ENCODE results near the gene IGSF6.
"Not testable (repeated sequence)": the region's sequence is repeated elsewhere in the genome, so short reads cannot be mapped to it uniquely, and the experiment has no call there.

The IGSF6 gene

GRCh38 chr16:21611556-21612384, 40.6 kb downstream of the IGSF6 start:
- peak; percentile 24 for DNase-seq
- in situ Hi-C loops (cut with MboI; ENCODE audit: low pct_unique_long_range_greater_than_20kb, low sequenced_read_pairs), result no loop called here

DNA sequence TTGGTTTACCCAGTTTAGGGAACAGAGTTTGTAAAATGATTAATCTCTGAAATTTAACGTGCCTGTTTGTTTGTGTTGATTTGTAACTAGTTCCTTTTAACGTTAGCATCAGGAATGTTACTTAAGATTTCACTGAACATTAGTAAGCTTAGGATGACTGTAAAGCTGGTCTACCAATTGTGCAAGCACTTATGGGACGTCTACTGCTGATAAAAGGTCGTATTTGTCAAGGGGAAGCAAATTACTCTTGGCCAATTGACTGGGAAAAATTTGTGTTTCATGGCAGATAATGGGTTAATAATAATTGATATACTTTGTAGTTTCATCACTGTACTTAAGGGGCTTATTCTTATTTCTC, 41.2 kb downstream of the IGSF6 start:
- no peak for DNase-seq
- in situ Hi-C loops (cut with MboI; ENCODE audit: low pct_unique_long_range_greater_than_20kb, low sequenced_read_pairs), result no loop called here

GRCh38 chr16:21610766-21611165, 41.6 kb downstream of the IGSF6 start:
- no peak for DNase-seq
- in situ Hi-C loops (cut with MboI; ENCODE audit: low pct_unique_long_range_greater_than_20kb, low sequenced_read_pairs), result no loop called here

GRCh38 chr16:21610006-21610544, 42.3 kb downstream of the IGSF6 start:
- in situ Hi-C loops (cut with MboI; ENCODE audit: low pct_unique_long_range_greater_than_20kb, low sequenced_read_pairs), result no loop called here
- no peak for DNase-seq

DNA sequence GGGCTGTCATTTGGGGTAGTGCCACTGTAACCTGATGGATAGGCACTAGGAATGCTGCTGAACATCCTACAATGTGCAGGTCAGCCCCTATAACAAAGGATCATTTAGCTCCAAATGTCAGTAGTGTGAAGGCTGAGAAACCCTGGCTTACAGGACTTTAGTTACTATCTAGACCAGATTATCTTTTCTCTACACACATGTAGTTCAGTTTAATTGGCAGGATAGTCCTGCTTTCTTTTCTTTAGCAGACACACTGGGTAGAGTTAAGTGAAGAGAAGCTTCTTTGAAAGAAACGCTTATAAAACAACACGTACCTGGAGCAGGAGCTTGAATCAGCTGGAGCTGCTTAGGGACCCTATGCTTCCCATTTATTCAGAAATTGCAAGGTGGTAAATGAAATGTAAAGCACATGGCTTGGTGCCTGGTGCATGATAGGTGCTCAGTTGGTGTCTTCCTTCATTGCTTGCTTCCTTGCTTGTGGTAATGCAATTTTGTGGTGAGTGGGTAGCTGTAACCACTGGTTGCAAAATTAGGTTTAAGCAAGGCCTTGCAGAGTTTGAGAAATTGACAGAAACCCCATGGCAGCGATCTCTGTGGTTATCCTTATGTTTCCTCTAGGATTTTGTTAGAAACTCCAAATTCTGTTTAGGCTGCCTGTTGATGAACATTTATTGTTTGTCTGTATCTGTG, 43.6 kb downstream of the IGSF6 start:
- in situ Hi-C loops (cut with MboI; ENCODE audit: low pct_unique_long_range_greater_than_20kb, low sequenced_read_pairs), result no loop called here
- peak; percentile 87 for DNase-seq

DNA sequence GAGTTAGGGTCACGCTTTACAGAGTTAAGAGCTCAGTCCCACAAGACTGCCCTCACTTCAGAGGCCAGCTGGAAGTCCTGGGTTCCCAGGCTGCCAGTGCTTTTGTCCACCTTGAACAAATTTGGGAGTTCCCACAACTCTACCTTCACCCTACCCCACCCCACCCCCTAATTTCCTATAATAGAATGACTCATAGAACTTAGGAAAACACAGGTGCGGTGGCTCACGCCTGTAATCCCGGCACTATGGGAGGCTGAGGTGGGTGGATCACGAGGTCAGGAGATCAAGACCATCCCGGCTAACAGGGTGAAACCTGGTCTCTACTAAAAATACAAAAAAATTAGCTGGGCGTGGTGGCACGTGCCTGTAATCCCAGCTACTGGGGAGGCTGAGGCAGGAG, 46.6 kb downstream of the IGSF6 start:
- in situ Hi-C loops (cut with MboI; ENCODE audit: low pct_unique_long_range_greater_than_20kb, low sequenced_read_pairs); DNase-seq: not testable (repeated sequence)

GRCh38 chr16:21603928-21604327, 48.5 kb downstream of the IGSF6 start:
- in situ Hi-C loops (cut with MboI; ENCODE audit: low pct_unique_long_range_greater_than_20kb, low sequenced_read_pairs), result no loop called here
- no peak for DNase-seq

DNA sequence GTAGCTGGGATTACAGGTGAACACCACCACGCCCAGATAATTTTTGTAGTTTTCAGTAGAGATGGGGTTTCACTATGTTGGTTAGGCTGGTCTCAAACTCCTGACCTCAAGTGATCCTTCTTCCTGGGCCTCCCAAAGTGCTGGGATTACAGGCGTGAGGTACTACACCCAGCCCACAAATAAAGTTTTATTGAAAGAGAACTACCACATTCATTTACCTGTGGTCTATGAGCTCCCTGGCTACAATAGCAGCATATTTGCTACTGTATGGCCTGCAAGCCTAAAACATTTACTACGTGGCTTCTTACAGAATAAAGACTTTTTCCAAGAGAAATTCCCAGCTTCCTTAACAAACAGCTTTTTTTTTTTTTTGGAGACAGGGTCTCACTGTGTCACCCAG, 49.6 kb downstream of the IGSF6 start:
- DNase-seq, result no peak
- in situ Hi-C loops (cut with MboI; ENCODE audit: low pct_unique_long_range_greater_than_20kb, low sequenced_read_pairs), result no loop called here

DNA sequence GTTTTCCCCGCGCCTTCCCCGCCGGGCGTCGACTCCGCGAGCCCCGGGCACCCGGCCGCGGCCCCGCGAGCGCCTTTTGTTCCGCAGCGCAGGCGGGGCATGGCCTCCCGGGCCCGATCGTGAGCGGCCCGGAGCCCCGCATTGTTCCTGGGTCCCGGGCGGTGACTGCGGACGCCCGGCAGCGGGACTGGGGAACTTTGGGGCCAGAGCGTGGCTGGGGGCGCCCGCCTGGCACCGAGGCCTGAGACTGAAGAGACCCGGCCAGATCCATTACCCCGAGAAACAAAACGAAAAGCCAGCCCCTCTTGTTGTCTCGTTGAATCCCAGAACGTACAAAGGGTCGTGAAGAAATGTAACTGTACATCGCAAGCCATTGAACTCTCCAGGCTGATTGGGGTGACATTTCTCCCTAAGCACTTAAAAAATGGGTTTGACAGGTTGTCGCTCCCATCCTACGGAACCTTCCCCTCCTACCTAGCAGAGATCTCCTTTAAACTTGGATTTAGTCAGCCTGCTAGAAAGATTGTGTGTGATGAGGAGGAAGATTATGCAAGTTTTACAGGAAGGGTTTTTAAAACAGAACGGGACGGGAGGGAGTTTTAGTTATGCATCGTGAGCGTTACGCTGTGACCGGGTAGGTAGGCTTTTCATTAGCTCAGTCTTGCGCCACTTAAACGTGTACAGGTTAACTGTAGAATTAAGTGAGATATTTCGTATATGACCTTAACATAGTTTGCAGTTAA, 52.2 kb downstream of the IGSF6 start:
- DNase-seq, result peak; percentile 49
- in situ Hi-C loops (cut with MboI; ENCODE audit: low pct_unique_long_range_greater_than_20kb, low sequenced_read_pairs), result no loop called here

DNA sequence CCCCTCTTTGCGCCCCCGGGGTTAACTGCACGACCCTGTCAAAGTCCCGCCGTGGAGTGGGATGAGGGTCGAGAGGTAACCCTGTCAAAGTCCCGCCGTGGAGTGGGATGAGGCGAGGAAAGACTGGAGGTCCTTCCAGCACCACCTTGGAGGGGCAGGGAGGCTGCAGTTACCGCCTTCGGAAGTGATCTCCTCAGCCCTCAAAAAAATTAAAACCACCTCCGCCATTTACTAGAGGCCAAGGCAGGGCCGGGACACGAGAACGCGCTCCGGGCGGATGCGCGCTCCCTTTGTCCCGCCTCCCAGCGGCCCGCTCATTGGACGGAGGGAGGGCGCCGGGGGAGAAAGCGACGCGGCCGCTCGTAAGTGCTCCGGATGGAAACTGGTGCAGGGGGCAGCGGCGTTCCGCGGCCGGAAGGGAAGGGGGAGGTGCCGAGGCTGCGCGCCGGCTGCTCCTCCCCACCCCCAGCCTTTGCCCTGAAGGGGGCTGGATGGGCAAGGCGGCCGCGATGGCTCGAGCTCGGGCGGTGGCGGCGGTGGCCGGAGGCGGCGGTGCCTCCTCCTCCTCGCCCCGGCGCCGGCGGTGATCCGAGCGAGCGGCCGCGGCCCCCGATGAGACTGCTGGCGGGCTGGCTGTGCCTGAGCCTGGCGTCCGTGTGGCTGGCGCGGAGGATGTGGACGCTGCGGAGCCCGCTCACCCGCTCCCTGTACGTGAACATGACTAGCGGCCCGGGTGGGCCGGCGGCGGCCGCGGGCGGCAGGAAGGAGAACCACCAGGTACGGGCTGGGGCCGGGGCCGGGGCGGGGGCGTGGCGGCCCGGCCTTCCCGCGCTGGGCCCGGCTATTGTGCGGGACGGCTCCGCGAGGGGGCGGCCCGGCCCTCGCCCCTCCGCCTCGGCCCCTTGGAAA, 53.0 kb downstream of the IGSF6 start, which contains the start of gene METTL9:
TSS of gene METTL9 (plus strand) at position 456 of the 909 bp plus-strand sequence. CDS start at position 613, 157 bp downstream.
- in situ Hi-C loops (cut with MboI; ENCODE audit: low pct_unique_long_range_greater_than_20kb, low sequenced_read_pairs), result loop anchor here (25.0 kb wide), 2 partner anchors 113 to 412 kb away; no protein-coding TSS in a partner anchor
- peak; percentile 97 for DNase-seq

- in situ Hi-C loops (cut with MboI; ENCODE audit: low pct_unique_long_range_greater_than_20kb, low sequenced_read_pairs), result loop anchor here (25.0 kb wide), 2 partner anchors 114 to 411 kb away; no protein-coding TSS in a partner anchor
- DNase-seq, result peak; percentile 52
Observed at GRCh38 chr16:21598701-21599121, 53.7 kb downstream of the IGSF6 start.

DNA sequence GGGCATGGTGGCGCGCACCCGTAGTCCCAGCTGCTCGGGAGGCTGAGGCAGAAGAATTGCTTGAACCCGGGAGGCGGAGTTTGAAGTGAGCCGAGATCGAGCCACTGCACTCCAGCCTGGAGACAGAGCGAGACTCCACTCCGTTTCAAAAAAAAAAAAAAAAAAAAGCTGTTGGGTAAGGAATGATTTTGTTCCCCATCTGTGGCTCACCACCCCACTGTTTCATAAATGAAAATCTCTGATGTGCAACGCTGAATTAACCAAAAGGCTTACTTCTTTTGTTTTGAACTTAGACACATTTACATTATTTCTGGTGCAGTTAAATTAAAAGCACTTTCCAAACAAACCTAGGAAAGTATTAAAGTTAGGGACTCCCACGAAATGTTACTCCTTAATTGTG, 54.2 kb downstream of the IGSF6 start:
- in situ Hi-C loops (cut with MboI; ENCODE audit: low pct_unique_long_range_greater_than_20kb, low sequenced_read_pairs), result loop anchor here (25.0 kb wide), 2 partner anchors 114 to 411 kb away; no protein-coding TSS in a partner anchor
- DNase-seq, result no peak

- in situ Hi-C loops (cut with MboI; ENCODE audit: low pct_unique_long_range_greater_than_20kb, low sequenced_read_pairs), result loop anchor here (25.0 kb wide), 2 partner anchors 115 to 410 kb away; no protein-coding TSS in a partner anchor
- no peak for DNase-seq
Observed at GRCh38 chr16:21597561-21598030, 54.8 kb downstream of the IGSF6 start.

DNA sequence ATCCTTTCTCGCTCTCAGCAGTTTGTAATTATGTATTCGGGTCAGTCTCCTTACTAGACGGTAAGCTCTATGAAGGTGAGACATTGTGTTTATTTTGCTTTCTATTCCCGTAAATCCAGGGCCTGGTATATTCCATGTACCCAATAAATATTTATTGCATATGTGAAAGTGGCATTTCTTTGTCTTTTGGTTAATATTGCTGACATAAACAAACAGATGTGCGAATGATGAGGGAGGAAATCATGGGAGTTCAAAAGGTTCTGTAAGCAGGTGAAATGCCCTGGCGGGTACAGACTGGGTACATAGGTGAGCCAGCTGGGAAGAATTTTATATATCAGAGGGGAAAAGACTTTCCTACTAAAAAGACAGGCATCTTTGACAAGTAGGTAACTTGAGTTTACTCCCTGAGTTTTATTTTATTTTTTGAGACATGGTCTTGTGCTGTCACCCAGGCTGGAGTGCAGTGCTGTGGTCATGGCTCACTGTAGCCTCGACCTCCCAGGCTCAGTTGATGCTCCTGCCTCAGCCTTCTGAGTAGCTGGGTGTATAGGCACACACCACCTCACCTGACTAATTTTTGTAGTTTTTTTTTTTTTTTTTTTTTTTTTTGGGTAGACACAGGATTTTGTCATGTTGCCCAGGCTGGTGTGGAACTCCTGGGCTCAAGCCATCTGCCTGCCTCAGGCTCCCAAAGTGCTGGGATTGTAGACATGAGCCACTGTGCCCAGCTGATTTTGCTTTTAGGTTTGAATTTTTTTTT, 58.7 kb downstream of the IGSF6 start:
- in situ Hi-C loops (cut with MboI; ENCODE audit: low pct_unique_long_range_greater_than_20kb, low sequenced_read_pairs), result loop anchor here (25.0 kb wide), 2 partner anchors 119 to 406 kb away; no protein-coding TSS in a partner anchor
- no peak for DNase-seq

- in situ Hi-C loops (cut with MboI; ENCODE audit: low pct_unique_long_range_greater_than_20kb, low sequenced_read_pairs), result loop anchor here (25.0 kb wide), 2 partner anchors 120 to 405 kb away; no protein-coding TSS in a partner anchor
- no peak for DNase-seq
Observed at GRCh38 chr16:21592191-21592590, 60.2 kb downstream of the IGSF6 start.

DNA sequence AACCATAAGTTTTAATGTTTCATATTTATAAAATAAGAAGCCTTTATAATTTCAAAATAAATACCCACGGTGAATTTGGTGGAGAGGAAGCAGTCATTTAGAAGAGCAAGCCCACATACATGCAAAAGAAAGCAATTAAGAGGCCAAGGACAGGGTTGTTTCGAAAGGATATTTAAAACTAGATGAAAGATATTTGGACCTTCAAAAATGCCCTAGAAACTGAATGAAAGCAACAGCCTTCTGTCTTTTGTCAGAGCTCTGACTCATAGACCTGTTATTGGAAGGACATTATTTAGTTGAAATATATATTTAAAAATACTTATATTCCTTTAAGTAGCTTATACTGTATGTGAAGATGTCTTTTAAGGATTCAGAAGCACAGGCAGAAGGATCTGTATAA, 61.6 kb downstream of the IGSF6 start:
- in situ Hi-C loops (cut with MboI; ENCODE audit: low pct_unique_long_range_greater_than_20kb, low sequenced_read_pairs), result loop anchor here (25.0 kb wide), 2 partner anchors 122 to 403 kb away; no protein-coding TSS in a partner anchor
- DNase-seq, result no peak

DNA sequence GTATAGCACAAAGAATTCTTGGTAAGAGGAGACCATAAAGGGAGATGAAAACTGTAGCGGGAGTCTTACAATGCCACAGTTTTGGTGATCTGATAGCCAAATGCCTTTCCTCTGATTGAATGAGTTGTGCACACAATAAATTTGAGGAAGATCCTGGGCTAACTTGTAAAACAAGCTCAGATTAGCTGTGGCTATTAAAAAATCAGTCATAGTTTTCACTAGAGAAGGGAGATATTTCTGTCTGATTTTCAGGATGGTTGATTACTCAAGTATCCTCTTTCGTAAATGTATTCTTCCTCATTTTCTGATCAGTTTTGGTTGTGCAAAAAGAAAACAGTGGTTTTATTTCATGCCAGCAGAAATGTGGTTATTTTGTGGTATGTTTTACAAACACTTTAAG, 62.1 kb downstream of the IGSF6 start:
- DNase-seq, result peak; percentile 26
- in situ Hi-C loops (cut with MboI; ENCODE audit: low pct_unique_long_range_greater_than_20kb, low sequenced_read_pairs), result loop anchor here (25.0 kb wide), 2 partner anchors 122 to 403 kb away; no protein-coding TSS in a partner anchor
